ENCODE measurements around the gene PRKN.

- TF ChIP-seq GATA3 (IDR thresholded peaks at IDR 0.05; ENCODE audit: low read depth, low read length) (no peak), GATA2 (IDR thresholded peaks at IDR 0.05; ENCODE audit: low read depth, low read length) (no peak)
Observed at GRCh38 chr6:162109480-162110050, 618.0 kb downstream of the PRKN start.
